NT2/D1 (cell line): ENCODE data around the gene HYOU1.

Experiments used
- SUZ12 ChIP-seq: IDR thresholded peaks from 2 replicates; pipeline ENCODE4 v1.6.1; 2011; ENCODE audit not compliant: insufficient read length, insufficient read depth; ENCODE audit errors: extremely low read depth
- ZNF274 ChIP-seq: IDR thresholded peaks from 2 replicates; pipeline ENCODE4 v1.6.1; 2011; ENCODE audit warnings: mild to moderate bottlenecking, low read depth, low read length

DNA sequence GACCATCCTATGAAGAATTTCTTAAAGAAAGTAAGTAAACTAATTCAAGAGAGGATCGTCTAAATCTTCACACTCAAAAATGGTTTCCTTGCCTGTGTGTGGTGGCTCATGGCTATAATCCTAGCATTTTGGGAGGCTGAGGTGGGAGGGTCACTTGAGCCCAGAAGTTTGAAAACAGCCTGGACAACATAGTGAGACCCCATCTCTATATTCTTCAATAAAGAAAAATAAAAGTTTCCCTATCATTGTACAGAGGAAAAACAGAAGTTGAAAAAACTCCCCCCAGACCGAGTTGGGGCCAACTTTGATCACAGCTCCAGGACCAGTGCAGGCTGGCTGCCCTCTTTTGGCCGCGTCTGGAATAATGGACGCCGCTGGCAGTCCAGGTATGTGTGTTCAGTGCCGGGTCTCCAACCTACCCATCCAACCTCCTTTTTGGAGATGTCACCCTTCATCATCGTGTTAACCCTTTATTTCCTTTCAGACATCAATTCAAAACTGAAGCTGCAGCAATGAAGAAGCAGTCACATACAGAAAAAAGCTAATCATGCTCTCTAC lies 41.9 kb downstream of the HYOU1 start:
- TF ChIP-seq ZNF274 (no peak), SUZ12 (no peak)
